NCI-H2081 treated with DMSO at 0.1 percent for 48 hours (cell line): ENCODE data around the gene NRXN3.
A peak's percentile ranks its signal among the peaks of the same experiment; 100 is the strongest.

Source experiments
- DNase-seq: peaks from one replicate; lab custom pipeline; 2025; lab: John Stamatoyannopoulos, UW

The NRXN3 gene

DNA sequence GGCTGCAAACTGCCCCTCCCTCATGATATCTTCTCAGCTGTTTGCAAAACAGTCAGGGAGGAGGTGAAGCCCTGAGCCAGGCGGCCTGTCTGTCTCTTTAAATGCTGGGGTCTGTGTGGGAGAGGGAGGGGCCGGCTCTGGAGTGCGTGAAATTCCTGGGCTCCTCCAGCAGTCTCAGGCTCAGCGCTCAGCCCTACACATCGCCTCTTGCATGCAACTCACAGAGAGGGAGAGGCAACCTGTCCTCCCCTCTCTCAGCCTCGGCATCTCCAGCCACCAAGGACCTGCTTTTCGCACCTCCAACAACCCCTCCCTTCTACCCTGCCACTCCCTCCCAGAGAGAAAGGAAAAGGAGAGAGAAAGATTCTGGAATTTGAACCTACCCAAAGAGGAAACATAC is at the start of gene NRXN3:
NRXN3 (plus strand) TSS at position 171 of the 400 bp plus-strand sequence. CDS start 72,721 bp downstream, outside the sequence.
- DNase-seq: no peak

GRCh38 chr14:78122436-78122835 is 47.7 kb upstream of the NRXN3 start:
- DNase-seq: no peak

DNA sequence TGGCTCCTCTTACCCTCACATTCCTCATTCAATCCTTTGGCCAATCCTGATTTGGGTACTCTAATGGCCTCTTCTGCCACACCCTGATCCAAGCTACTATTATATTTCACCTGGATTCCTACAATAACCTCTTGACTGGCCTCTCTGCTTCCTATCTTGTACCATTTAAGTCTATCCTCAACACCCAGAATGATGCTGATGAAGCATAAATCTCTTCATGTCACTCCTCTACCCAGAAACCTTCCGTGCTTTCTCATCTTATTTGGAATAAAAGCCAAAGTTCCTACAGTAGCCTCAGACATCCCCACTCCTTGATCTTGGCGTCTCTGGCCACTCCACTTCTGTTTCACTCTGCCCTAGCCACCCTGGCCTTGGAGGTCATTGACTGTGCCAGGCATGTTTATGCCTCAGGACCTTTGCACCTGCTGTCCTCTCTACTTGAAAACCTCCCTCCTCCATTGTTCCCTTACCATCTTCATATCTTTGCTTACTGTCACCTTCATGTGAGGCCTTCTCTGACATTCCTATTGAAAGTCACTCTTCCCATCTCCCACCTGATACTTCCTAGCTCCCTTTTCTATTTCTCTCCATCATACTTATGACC is 46.4 kb upstream of the NRXN3 start:
- no peak for DNase-seq

DNA sequence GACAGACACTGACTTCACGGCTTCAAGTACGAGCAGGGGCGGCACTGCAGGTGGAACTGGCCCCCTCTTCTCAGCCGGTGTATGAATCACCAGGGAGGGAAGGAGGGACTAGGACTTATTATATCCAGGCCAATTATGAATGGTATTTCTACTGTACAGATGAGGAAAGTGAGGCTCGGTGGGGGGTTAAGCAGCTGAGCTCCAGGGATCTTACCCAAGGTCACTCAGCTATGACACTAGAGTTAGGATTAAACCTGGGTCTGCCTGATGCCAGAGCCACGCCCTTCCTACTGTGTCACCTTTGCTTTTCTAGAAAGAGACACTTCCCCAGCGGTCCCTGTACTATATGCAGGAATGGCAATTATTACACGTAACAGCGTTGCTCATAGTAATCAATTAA is 42.2 kb upstream of the NRXN3 start:
- no peak for DNase-seq

DNA sequence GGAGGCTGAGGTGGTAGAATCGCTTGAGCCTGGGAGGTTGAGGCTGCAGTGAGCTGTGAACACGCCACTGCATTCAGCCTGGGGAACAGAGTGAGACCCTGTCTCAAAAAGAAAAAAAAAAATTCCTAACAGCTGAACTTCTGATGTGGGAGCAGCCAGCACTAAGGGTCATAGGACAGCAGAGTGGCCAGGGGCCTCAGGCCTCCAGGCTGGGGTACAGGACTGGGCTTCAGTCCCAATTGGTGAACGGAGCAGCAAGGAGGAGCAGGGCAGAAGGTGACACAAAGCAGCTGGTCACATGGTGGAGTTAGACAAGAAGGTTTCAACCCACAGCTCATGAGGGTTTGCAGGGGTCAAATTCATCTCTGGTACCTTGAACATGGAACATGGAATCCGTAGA is 40.8 kb upstream of the NRXN3 start:
- no peak for DNase-seq

GRCh38 chr14:78130356-78130755 is 39.8 kb upstream of the NRXN3 start:
- DNase-seq: no peak

DNA sequence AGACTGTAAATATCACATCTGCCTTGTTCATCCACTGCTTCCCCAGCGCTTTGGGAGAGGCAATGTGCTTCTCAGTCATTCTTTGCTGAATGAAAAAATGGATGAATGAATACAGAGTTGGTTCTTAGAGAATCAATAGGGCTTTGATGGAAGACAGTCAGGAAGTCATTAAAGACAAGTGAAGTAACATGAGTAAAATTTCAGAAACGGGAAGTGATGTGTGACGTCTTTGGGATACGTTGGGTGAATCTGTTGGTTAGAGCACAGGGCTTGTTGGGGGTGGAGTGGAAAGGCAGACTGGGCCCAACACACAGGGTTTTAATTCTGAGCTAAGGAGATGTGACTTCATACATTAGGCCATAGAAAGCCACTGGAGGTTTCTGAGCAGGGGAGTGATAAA is 39.0 kb upstream of the NRXN3 start:
- DNase-seq: no peak

DNA sequence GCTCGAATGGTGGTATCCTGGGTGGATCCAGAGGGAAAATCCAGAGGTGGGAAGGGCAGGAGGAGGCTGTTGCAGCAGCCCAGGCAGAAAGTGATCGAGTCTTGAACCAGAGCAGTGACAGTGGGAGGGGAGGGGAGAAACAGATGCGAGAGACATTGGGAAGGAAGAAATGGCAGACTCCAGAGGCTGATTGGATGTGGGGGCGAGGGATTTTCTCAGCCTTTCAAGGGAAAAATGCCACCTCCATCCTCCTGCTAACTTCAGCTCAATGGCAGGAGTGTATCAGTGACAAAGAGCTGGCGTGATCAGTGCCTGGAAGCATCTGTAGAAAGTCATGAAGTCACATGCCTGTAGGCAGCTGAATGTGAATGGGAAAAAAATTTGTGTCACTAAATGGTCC is 38.6 kb upstream of the NRXN3 start:
- DNase-seq: no peak

- no peak for DNase-seq
Observed at GRCh38 chr14:78135450-78135891, 34.7 kb upstream of the NRXN3 start.

DNA sequence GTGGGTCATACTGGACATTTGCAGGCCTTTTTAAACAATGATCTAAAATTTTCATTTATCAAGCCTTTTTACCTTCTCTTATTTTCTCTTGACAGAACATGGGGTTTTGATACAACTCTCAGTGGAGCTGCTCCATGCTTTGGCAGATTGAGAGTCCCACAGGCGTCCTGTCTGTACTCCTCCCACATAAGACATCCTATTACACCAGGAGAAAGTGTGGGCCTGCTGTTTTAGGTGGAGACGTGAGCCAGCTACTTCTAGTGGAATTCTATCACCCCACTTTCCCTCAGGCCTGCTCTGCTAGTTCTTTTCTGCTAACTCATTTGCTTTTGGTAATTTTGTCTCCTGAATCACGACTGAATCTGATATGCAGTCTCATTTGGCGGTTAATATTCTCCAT is 33.5 kb upstream of the NRXN3 start:
- DNase-seq: no peak

DNA sequence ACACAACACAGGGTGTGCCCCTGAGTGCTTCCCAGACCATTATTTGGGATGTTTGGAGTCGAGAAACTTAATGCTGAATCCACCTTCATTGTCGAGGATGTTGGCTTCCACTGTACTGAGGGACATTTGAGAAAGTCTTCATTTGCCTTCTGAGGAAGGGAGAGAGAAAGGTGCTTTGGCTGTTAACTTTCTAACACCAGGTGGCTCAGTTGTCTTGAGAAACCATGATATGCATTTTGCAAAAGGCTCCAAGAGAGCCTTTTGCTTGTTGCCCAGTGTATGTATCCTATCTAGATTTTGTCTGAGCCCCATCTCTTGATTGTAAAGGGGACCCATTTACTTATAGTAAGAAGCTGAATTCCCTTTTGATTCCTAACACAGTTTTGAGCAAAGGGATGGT is 28.6 kb upstream of the NRXN3 start:
- DNase-seq: no peak

DNA sequence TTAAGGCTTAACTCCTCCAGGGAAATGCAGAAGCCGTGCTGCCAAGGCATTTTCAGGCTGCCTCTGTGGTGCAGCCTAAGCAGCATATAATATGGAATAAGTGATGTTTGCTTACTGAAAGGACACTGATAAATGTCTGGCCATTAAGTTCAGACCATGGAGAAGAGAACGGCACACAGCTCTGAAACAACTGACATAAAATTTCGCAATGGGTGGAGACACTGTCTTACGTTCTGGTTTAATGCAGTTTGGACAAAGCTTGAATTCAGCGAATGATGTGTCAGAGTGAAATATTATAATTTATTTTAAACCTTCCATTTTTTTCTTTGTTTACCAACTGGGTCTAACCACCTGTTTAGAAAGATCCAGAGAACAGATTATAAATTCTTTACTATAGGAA is 27.2 kb upstream of the NRXN3 start:
- no peak for DNase-seq

- no peak for DNase-seq
Observed at GRCh38 chr14:78143489-78144145, 26.6 kb upstream of the NRXN3 start.

GRCh38 chr14:78152201-78153063 is 17.7 kb upstream of the NRXN3 start:
- peak; percentile 96 for DNase-seq

DNA sequence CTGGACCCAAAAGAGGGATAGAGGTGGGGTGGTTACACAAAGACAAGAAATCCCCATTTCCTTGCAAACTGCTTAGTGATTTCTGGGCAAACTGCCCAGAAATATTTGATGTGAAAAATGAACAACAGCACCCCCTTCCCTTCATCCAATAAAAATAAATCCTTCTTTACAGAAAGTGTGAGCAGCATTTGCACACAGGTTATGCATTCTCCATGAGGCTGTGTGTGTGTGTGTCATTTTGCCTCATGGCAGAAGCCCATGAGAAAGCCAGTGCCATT is 17.2 kb upstream of the NRXN3 start:
- peak; percentile 17 for DNase-seq

DNA sequence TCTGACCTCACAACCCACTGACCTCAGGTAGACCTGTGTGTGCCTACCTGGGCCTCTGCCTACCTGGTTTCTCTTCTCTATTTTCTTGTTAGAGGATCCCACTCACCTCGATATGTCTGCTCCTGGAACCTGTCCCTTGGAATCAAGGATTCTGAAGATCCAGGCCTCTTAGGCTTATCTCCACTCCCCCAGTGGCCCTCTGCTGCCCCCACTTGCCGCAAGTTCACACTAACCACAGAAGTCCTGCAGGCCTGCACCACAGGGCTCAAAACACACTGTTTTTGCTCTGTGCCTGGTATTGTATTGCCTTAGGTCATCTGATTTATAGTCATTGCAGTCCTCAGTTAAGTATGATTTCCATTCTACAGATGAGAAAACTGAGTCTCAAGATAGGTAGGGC is 15.3 kb upstream of the NRXN3 start:
- no peak for DNase-seq

DNA sequence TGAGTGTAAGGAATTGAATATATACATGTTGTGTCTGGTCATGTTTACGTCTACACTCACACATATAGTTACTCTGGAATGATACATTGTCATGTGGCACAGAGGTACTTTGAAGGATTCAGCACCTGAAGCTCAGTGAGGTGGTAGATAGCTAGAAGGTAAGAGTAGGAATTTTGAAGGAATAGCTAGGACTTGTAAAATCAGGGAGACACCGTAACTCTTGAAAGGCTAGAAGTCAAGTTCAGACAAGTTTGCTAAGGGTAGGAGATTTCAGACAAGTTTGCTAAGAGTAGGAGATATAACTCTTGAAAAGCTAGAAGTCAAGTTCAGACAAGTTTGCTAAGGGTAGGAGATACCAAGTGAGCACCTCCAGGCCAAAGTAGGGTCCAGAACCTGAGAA is 14.0 kb upstream of the NRXN3 start:
- no peak for DNase-seq

DNA sequence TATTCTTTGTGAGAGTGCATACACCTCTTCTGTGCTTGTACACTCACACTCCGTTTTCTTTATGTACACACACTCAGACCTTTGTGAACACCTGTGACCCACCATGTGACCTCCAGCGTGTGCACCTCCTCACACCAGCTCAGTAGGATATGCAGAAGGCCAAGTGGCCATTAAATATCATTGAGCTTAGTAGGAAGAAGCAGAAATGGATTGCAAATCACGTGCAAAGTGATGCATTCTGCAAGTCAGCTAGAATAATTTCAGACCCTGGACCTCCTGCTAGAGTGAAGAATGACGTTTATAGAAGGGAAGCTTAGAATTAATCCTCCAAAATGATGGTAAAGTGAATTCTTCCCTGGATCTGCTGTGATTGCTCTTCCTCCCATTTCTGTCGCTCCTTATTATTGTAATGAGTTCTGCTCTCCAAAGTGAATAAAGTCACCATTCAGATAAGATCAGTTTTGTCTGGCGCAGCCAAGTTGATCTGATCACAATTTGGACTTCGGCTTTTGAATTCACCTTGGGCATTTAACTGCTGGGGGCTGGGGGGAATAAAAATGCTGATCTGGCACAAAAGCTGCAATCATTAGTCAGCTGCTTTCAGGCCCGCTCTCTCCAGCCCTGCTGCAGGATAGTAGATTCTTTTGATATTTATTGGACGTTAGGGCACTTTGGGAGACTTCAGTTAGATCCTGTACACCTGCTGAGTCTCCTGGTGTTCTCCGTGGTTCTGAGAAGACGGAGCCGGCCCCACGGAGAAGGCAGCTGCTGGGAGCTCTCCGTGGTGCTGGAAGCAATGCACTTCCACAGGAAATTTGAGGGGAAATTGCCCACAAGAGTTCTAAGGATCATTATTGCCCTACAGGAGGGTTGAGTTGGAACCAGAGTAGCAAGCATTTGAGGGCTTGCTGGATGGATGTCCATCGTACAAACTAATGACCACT is 12.4 kb upstream of the NRXN3 start:
- no peak for DNase-seq

DNA sequence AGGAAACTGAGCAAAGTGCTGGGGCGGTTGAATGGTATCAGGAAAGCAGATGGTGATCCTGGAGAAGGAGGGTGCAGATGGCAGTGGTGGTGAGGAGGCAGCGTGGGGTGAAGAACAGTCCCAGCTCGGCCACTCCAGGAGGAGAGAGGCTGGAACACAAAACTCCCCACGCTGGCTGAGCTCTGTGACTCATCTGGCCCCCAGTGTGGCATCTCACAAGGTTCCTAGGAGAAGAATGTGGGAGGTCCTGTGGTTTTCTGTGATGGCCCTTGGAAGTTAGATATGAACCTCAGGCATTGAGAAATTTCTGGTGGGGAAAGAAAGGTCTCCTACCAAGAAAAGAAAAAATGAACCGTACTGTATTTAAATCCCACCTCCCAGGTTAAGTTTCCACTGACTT is 8.0 kb upstream of the NRXN3 start:
- no peak for DNase-seq

GRCh38 chr14:78164226-78164853 is 5.8 kb upstream of the NRXN3 start:
- no peak for DNase-seq

DNA sequence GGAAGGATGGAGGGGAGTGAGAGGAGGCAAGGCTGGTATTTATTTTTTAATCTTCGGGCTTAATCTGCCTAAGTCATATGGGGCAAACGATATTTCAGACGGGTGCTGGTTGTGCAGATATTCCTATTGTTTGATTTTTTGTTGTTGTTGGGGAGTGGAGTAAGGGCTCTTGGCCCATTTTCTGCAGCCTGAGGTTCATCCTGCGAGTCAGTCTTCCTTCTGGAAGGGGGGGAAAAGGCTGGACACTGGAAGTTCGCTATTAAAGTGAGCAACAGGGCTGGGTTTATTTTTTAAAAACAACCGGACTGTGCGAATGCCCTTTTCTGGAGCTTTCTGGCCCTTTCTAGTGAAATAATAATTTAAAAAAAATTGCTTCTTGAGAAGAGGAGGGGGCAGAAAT is 2.3 kb downstream of the NRXN3 start:
- DNase-seq: no peak
